ENCODE results near the gene PDE4D. TPM values are rescaled to one million over a fixed set of nuclear protein-coding genes. Genes with fewer than 3 reads are reported as not detected.
"Not testable (repeated sequence)": the region's sequence is repeated elsewhere in the genome, so short reads cannot be mapped to it uniquely, and the experiment has no call there.

PDE4D gene
- total and polyA plus RNA-seq, 3 donors from 2014 or later: 7.8 to 13.9 (median 8.7) TPM

GRCh38 chr5:59061377-59061776 is 832.1 kb downstream of the PDE4D start:
- Histone ChIP-seq H3K4me1 (no peaks in the 10 kb centered on the region), H3K4me3 (no peak overlapping the region), H3K36me3 (ENCODE audit: low read depth, missing control alignments) (no peaks in the 10 kb centered on the region), H3K27me3 (no peaks in the 10 kb centered on the region), H3K27ac (no peak overlapping the region), H3K9me3 (no peaks in the 10 kb centered on the region)
- TF ChIP-seq CTCF (IDR thresholded peaks at IDR 0.05): no peak
- TF ChIP-seq POLR2A (IDR thresholded peaks at IDR 0.05): no peak
- no peak for DNase-seq
- intact Hi-C loops (cut with DNase I; ENCODE audit: low total_unique reads): no loop called here
- 65 to 68% methylated on average over 5 of the region's 5 CpGs for WGBS, 2 donors

- 69 to 82% methylated on average over 5 of the region's 5 CpGs for WGBS, 2 donors
- H3K4me3 ChIP-seq: no peak overlapping the region
- intact Hi-C loops (cut with DNase I; ENCODE audit: low total_unique reads): no loop called here
Measured at GRCh38 chr5:59058969-59059687, 834.4 kb downstream of the PDE4D start.

GRCh38 chr5:59058237-59058636 is 835.3 kb downstream of the PDE4D start:
- intact Hi-C loops (cut with DNase I; ENCODE audit: low total_unique reads): no loop called here
- WGBS, 2 donors: 66 to 79% methylated on average over 1 of the region's 1 CpG
- H3K4me1 ChIP-seq: no peaks in the 10 kb centered on the region

More at GRCh38 chr5:59058969-59059687, 834.4 kb downstream of the PDE4D start:
- Histone ChIP-seq H3K27me3 (no peaks in the 10 kb centered on the region), H3K9me3 (no peaks in the 10 kb centered on the region), H3K27ac (no peak overlapping the region), H3K36me3 (ENCODE audit: low read depth, missing control alignments) (no peaks in the 10 kb centered on the region), H3K4me1 (no peaks in the 10 kb centered on the region)
- TF ChIP-seq CTCF (IDR thresholded peaks at IDR 0.05) (no peak), POLR2A (IDR thresholded peaks at IDR 0.05) (no peak)
- DNase-seq: no peak

GRCh38 chr5:59056599-59056998 is 836.9 kb downstream of the PDE4D start:
- H3K27me3 ChIP-seq; H3K36me3 ChIP-seq (ENCODE audit: low read depth, missing control alignments); DNase-seq; H3K9me3 ChIP-seq; intact Hi-C loops (cut with DNase I; ENCODE audit: low total_unique reads); H3K4me1 ChIP-seq; H3K27ac ChIP-seq; H3K4me3 ChIP-seq: not testable (repeated sequence)
- 70 to 83% methylated on average over 3 of the region's 3 CpGs for WGBS, 2 donors

More at GRCh38 chr5:59058237-59058636, 835.3 kb downstream of the PDE4D start:
- Histone ChIP-seq H3K9me3 (no peaks in the 10 kb centered on the region), H3K27ac (no peak overlapping the region), H3K4me3 (no peak overlapping the region), H3K36me3 (ENCODE audit: low read depth, missing control alignments) (no peaks in the 10 kb centered on the region), H3K27me3 (no peaks in the 10 kb centered on the region)
- TF ChIP-seq CTCF (IDR thresholded peaks at IDR 0.05) (no peak), POLR2A (IDR thresholded peaks at IDR 0.05) (no peak)
- no peak for DNase-seq

GRCh38 chr5:59055745-59056448 is 837.6 kb downstream of the PDE4D start:
- H3K4me3 ChIP-seq: no peak overlapping the region
- intact Hi-C loops (cut with DNase I; ENCODE audit: low total_unique reads): no loop called here
- H3K36me3 ChIP-seq (ENCODE audit: low read depth, missing control alignments): no peaks in the 10 kb centered on the region

More at GRCh38 chr5:59055745-59056448, 837.6 kb downstream of the PDE4D start:
- Histone ChIP-seq H3K27me3 (no peaks in the 10 kb centered on the region), H3K27ac (no peak overlapping the region), H3K4me1 (no peaks in the 10 kb centered on the region), H3K9me3 (no peaks in the 10 kb centered on the region)
- no peak for TF ChIP-seq POLR2A (IDR thresholded peaks at IDR 0.05)
- TF ChIP-seq CTCF (IDR thresholded peaks at IDR 0.05): no peak
- DNase-seq: no peak
- 85 to 89% methylated on average over 9 of the region's 9 CpGs for WGBS, 2 donors
